Measurements from ENCODE around the gene MAML3.

DNA sequence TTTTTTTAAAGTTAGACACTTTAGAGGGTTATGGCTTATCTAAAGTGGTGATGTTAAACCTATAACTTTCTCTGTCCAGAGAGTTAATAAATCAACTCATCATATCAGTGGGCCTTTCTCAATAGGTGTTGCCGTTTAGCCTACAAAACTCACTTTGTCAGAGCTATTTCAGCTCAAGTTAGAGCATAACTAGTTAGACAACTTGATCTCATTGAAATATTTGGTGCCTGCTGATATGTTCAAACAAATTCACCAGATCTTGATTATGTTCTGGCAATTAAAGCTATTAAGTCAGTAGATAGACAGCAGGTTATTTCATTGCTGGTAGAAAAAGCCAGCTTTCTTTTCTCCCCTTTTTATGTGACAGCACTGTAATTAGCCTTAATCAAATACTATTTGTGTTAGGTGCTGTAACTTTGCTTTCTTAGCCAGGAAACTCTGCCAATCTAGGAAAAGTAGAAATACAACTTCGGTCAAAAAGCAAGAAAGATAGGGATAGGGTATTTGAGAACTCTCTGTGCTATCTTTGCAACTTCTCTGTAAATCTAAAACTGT, 191.8 kb downstream of the MAML3 start:
- TF ChIP-seq, protein P1, sequence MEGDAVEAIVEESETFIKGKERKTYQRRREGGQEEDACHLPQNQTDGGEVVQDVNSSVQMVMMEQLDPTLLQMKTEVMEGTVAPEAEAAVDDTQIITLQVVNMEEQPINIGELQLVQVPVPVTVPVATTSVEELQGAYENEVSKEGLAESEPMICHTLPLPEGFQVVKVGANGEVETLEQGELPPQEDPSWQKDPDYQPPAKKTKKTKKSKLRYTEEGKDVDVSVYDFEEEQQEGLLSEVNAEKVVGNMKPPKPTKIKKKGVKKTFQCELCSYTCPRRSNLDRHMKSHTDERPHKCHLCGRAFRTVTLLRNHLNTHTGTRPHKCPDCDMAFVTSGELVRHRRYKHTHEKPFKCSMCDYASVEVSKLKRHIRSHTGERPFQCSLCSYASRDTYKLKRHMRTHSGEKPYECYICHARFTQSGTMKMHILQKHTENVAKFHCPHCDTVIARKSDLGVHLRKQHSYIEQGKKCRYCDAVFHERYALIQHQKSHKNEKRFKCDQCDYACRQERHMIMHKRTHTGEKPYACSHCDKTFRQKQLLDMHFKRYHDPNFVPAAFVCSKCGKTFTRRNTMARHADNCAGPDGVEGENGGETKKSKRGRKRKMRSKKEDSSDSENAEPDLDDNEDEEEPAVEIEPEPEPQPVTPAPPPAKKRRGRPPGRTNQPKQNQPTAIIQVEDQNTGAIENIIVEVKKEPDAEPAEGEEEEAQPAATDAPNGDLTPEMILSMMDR (IDR thresholded peaks at IDR 0.05; ENCODE audit: low read depth, low read length, poor library complexity, severe bottlenecking), result no peak
- TF ChIP-seq EZH2phosphoT487 (IDR thresholded peaks at IDR 0.05; ENCODE audit: borderline replicate concordance, low read length), result no peak

All from DOHH2 (cell line).